Peyer's patch (tissue), 4 donors: ENCODE results near the gene MYADM. TPM values are rescaled to one million over a fixed set of nuclear protein-coding genes. Genes with fewer than 3 reads are reported as not detected.

Experiments used
- DNase-seq, 3 donors: peaks; one replicate each; pipeline ENCODE4 v3.0.0-alpha.2; 2017 to 2019
- H3K27ac ChIP-seq, 4 donors: fragments of 200-600 bp; sonication (generic); one replicate each; pipeline ENCODE4 v1.5.1; 2016 to 2019
- H3K27me3 ChIP-seq, 2 donors: fragments of 200-600 bp; sonication (generic); one replicate each; pipeline ENCODE4 v1.5.1; 2019
- H3K36me3 ChIP-seq, 3 donors: fragments of 200-600 bp; sonication (generic); one replicate each; pipeline ENCODE4 v1.5.1; 2016 to 2019
- H3K4me1 ChIP-seq, 4 donors: fragments of 200-600 bp; sonication (generic); one replicate each; pipeline ENCODE4 v1.5.1; 2016 to 2019
- H3K4me3 ChIP-seq, 4 donors: fragments of 200-600 bp; sonication (generic); 1 replicate in 3 of 4; 2 replicates in 1 of 4; pipeline ENCODE4 v1.5.1; 2016 to 2019; ENCODE audit warnings: mild to moderate bottlenecking in 1 of 4
- H3K9me3 ChIP-seq, 4 donors: fragments of 200-600 bp; sonication (generic); one replicate each; pipeline ENCODE4 v1.5.1; 2016 to 2019; ENCODE audit warnings: mild to moderate bottlenecking in 1 of 4
- CTCF ChIP-seq, 6 experiments: fragments of 450-650 bp in 4 of 6; fragments of 200-600 bp in 2 of 6; sonication (generic) in 1 of 6; IDR thresholded peaks; one replicate each; pipeline ENCODE4 v1.5.1; 2017 to 2019; ENCODE audit warnings: antibody characterized with exemption in 6 of 6, mild to moderate bottlenecking in 3 of 6, moderate library complexity in 1 of 6
- POLR2A ChIP-seq, 2 donors: fragments of 450-650 bp; IDR thresholded peaks; one replicate each; pipeline ENCODE4 v1.5.1; 2017; ENCODE audit warnings: antibody characterized with exemption in 2 of 2, mild to moderate bottlenecking in 2 of 2, moderate library complexity in 2 of 2
- total RNA-seq, 4 donors: library from RNA; depleted of rRNA; stranded (reverse); fragments of >200 nt; gene quantifications; one replicate each; pipeline ENCODE4 v1.1.0, GENCODE V29; 2016

MYADM gene
- total RNA-seq, 4 donors from 2014 or later = 11.4 to 52.8 (median 32.5) TPM

DNA sequence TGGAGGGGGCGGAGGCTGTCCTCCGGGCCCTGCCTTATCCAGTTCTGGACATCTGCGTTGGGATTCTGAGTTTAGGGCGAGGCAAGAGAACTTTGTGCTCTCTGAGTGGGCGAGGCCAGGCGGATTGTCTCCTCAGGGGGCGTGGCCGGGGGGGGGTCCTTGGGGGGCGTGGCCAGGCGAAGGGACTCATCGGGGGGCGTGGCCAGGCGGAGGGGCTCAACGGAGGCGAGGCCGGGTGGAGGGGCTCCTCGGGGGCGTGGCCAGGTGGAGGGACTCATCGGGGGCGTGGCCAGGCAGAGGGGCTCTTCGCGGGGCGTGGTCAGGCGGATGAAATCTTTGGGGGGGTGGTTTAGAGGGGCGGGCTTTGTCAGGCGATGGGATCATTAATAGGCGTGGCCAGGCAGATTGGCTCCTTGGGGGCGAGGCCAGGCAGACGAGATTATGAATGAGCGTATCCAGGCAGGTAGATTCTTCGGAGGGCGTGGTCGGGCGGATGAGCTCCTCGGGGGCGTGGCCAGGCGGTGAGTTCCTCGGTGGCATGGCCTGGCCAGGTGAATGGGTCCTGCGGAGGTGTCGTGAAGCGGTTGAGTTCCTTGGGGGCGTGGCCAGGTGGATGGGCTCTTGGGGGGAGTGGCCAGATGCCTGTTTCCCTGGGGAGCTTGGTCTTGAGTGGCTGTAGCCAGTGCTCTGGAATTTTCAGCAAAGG is 31.1 kb downstream of the MYADM start:
- Histone ChIP-seq H3K36me3 (no peaks in the 10 kb centered on the region), H3K27ac (no peak overlapping the region), H3K4me1 (no peaks in the 10 kb centered on the region), H3K9me3 (peaks cover 0 to 5% (median 0%) of the 10 kb centered on the region in 4 donors), H3K27me3 (peaks cover 0 to 9% of the 10 kb centered on the region in 2 donors), H3K4me3 (no peak overlapping the region)
- no peak for DNase-seq
- TF ChIP-seq POLR2A (IDR thresholded peaks at IDR 0.05) (no peak), CTCF (IDR thresholded peaks at IDR 0.05) (no peak)

- no peaks in the 10 kb centered on the region for H3K36me3 ChIP-seq
- TF ChIP-seq CTCF (IDR thresholded peaks at IDR 0.05) = no peak
- TF ChIP-seq POLR2A (IDR thresholded peaks at IDR 0.05) = no peak
- H3K27me3 ChIP-seq = peaks cover 0 to 5% of the 10 kb centered on the region in 2 donors
Measured at GRCh38 chr19:53900191-53900860, 32.6 kb downstream of the MYADM start.

DNA sequence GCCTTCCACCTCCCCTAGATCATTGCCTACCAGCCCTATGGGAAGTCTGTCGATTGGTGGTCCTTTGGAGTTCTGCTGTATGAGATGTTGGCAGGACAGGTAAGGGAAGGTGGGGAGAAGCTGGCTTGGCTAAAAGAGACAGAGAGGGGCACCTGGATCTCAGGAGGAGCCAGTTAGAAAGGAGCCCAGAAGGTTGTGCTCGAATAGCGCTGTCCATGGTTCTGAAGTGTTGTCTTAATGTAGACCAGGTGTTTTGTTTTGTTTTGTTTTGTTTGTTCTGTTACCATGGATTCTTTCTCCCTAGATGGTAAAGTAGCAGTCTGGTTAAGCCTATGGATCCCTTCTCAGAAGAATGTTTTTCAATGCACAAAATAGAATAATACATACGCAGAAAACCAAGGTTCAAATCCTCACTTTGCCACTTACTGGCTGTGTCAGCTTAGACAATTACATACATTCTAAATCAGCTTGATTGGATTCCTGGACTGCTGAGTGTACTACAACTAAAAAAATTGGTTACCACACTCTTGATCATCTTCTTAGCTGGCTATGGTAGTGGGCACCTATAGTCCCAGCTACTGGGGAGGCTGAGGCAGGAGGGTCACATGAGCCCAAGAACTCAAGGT is 35.5 kb downstream of the MYADM start:
- Histone ChIP-seq H3K4me1 (peaks cover 0 to 9% (median 3%) of the 10 kb centered on the region in 4 donors), H3K9me3 (peaks cover 0 to 12% (median 0%) of the 10 kb centered on the region in 4 donors), H3K36me3 (no peaks in the 10 kb centered on the region), H3K27ac (no peak overlapping the region), H3K4me3 (no peak overlapping the region), H3K27me3 (peaks cover 0 to 17% of the 10 kb centered on the region in 2 donors)
- no peak for TF ChIP-seq POLR2A (IDR thresholded peaks at IDR 0.05)
- TF ChIP-seq CTCF (IDR thresholded peaks at IDR 0.05) = no peak
- no peak for DNase-seq

More at GRCh38 chr19:53900191-53900860, 32.6 kb downstream of the MYADM start:
- H3K27ac ChIP-seq = no peak overlapping the region
- DNase-seq = no peak
- peaks cover 0 to 5% (median 0%) of the 10 kb centered on the region in 4 donors for H3K9me3 ChIP-seq
- H3K4me1 ChIP-seq = no peaks in the 10 kb centered on the region
- no peak overlapping the region for H3K4me3 ChIP-seq

DNA sequence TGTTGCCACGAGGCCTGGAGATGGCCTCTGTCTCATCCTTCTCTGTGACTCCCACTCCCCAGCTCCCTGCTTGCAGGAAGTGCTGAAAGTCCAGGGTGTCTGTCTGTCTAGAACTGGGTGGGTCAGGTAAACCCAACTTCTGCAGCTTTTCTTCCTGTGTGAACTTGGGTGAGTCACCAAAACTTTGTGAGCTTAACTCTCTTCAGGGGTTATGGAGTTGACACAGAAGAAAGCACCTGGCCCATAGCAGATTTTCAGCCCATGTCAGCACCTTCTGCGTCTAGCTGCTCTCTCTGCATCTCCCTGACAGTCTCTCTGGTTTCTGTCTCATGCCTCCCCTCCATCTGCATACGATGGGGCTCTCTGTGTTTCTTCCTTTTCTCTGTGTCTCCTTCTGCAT is 37.2 kb downstream of the MYADM start:
- TF ChIP-seq POLR2A (IDR thresholded peaks at IDR 0.05) (no peak), CTCF (IDR thresholded peaks at IDR 0.05) (no peak)
- H3K27me3 ChIP-seq = peaks cover 0 to 21% of the 10 kb centered on the region in 2 donors
- no peak for DNase-seq
- no peak overlapping the region for H3K4me3 ChIP-seq
- H3K36me3 ChIP-seq = no peaks in the 10 kb centered on the region
- H3K27ac ChIP-seq = no peak overlapping the region
- peaks cover 0 to 11% (median 0%) of the 10 kb centered on the region in 4 donors for H3K9me3 ChIP-seq
- peaks cover 0 to 16% (median 4%) of the 10 kb centered on the region in 4 donors for H3K4me1 ChIP-seq

- H3K27ac ChIP-seq = no peak overlapping the region
- peaks cover 0 to 16% (median 4%) of the 10 kb centered on the region in 4 donors for H3K4me1 ChIP-seq
- H3K27me3 ChIP-seq = peaks cover 0 to 21% of the 10 kb centered on the region in 2 donors
- H3K9me3 ChIP-seq = peaks cover 0 to 11% (median 0%) of the 10 kb centered on the region in 4 donors
- H3K4me3 ChIP-seq = no peak overlapping the region
- no peaks in the 10 kb centered on the region for H3K36me3 ChIP-seq
- TF ChIP-seq CTCF (IDR thresholded peaks at IDR 0.05) = no peak
- no peak for TF ChIP-seq POLR2A (IDR thresholded peaks at IDR 0.05)
- no peak for DNase-seq
Measured at GRCh38 chr19:53905787-53906186, 38.1 kb downstream of the MYADM start.
